Psoas muscle (tissue), 8 donors: ENCODE measurements around the gene CD109. TPM values are rescaled to one million over a fixed set of nuclear protein-coding genes. Genes with fewer than 3 reads are reported as not detected.

Source experiments
- ATAC-seq, 4 donors: fragments of 200-7000 bp; cut with Tn5 transposase; one replicate each; pipeline ENCODE4 v1.9.1; 2020; ENCODE audit warnings: moderate library complexity in 3 of 4, mild to moderate bottlenecking in 2 of 4
- DNase-seq, 2 donors: peaks; one replicate each; pipeline ENCODE4 v3.0.0-alpha.2; 2020
- H3K27ac ChIP-seq: fragments of 200-600 bp; one replicate; pipeline ENCODE4 v1.8.0; 2022
- H3K27me3 ChIP-seq, 3 donors: fragments of 200-600 bp in 1 of 3; one replicate each; pipeline versions ENCODE4 v1.6.1 to v1.8.0; 2013 to 2022; ENCODE audit warnings: low read length in 2 of 3, mild to moderate bottlenecking in 2 of 3, moderate library complexity in 1 of 3; ENCODE audit not compliant: insufficient read depth in 3 of 3
- H3K36me3 ChIP-seq, 2 donors: fragments of 200-600 bp in 1 of 2; one replicate each; pipeline versions ENCODE4 v1.6.1 to v1.8.0; 2013 to 2022; ENCODE audit warnings: low read depth in 1 of 2, mild to moderate bottlenecking in 1 of 2, moderate library complexity in 1 of 2; ENCODE audit not compliant: insufficient read depth in 1 of 2
- H3K4me1 ChIP-seq: fragments of 200-600 bp; one replicate; pipeline ENCODE4 v1.8.0; 2022
- H3K4me3 ChIP-seq: fragments of 200-600 bp; one replicate; pipeline ENCODE4 v1.8.0; 2022; ENCODE audit warnings: mild to moderate bottlenecking
- H3K9me3 ChIP-seq: fragments of 200-600 bp; one replicate; pipeline ENCODE4 v1.8.0; 2022
- CTCF ChIP-seq: fragments of 200-600 bp; IDR thresholded peaks from one replicate; pipeline ENCODE4 v1.8.0; 2022; ENCODE audit warnings: antibody characterized with exemption
- whole genome bisulfite sequencing, 3 donors: extraction: QIAGEN DNeasy Blood & Tissue Kit; methylation state at CpG; one replicate each; pipeline versions ENCODE4 v1.1.6 to v1.1.7; 2013; 5-methylcytosine and 5-hydroxymethylcytosine counted together
- intact Hi-C, 2 donors: fragments of 100-400 bp; cut with DNase I; formaldehyde crosslinking; loops; one replicate each; pipeline versions ENCODE4 v1.11.0 to v1.14.2; 2022
- polyA plus RNA-seq, 3 donors: library from polyadenylated mRNA; stranded (reverse); fragments of 200-250 nt; gene quantifications; one replicate each; pipeline ENCODE4 v1.2.3, GENCODE V29; 2013
- total RNA-seq, 4 donors: library from RNA; stranded (reverse); fragmentation: NEBNext Ultra II Directional in 2 of 4; extraction: Animal tissue kit (Norgen Biotek cat#: 25700) in 2 of 4; gene quantifications; one replicate each; pipeline versions ENCODE4 v1.2.1 to v1.2.4, GENCODE V29; 2021 to 2023
- donor health status: healthy with polysubstance abuse.
- donor health status: DM: no; HTN: no; CAD: no; lungs with moderate emphysema.
- donor health status: Bipolar disorder and iron deficiency.
- donor health status: healthy.
- donor health status: DM: yes; HTN: yes; CAD: no.
- donor health status: DM: no; HTN: no; CAD: no.
- donor health status: DM: no; HTN: no; CAD: no.
- donor health status: DM: yes; HTN: yes; CAD: no.

The CD109 gene
- total and polyA plus RNA-seq, 7 donors: 0.31 to 3.9 (median 1.8) TPM

- no peak for TF ChIP-seq CTCF
- Histone ChIP-seq H3K27ac (no peak overlapping the region), H3K4me1 (no peaks in the 10 kb centered on the region), H3K4me3 (no peak overlapping the region), H3K9me3 (no peaks in the 10 kb centered on the region), H3K36me3 (no peaks in the 10 kb centered on the region), H3K27me3 (peaks cover 0 to 6% (median 4%) of the 10 kb centered on the region in 3 donors)
- intact Hi-C loops: no loop called here
- no peak for ATAC-seq
- DNase-seq: no peak
- WGBS, 3 donors: 26 to 37% (median 30%) methylated on average over 1 of the region's 1 CpG
These were observed 7.7 kb upstream of the CD109 start for GRCh38 chr6:73688351-73688750.

GRCh38 chr6:73690056-73690455 lies 5.9 kb upstream of the CD109 start:
- 88 to 92% (median 88%) methylated on average over 5 of the region's 5 CpGs for WGBS, 3 donors
- peaks cover 0 to 10% (median 5%) of the 10 kb centered on the region in 3 donors for H3K27me3 ChIP-seq
- TF ChIP-seq CTCF: no peak

GRCh38 chr6:73691512-73691911 lies 4.5 kb upstream of the CD109 start:
- ATAC-seq (no peak), DNase-seq (no peak)
- Histone ChIP-seq H3K27me3 (peaks cover 0 to 17% (median 5%) of the 10 kb centered on the region in 3 donors), H3K4me3 (no peak overlapping the region), H3K36me3 (no peaks in the 10 kb centered on the region), H3K4me1 (no peaks in the 10 kb centered on the region), H3K27ac (no peak overlapping the region), H3K9me3 (no peaks in the 10 kb centered on the region)
- TF ChIP-seq CTCF: no peak
- intact Hi-C loops: no loop called here

More at GRCh38 chr6:73690056-73690455, 5.9 kb upstream of the CD109 start:
- Histone ChIP-seq H3K36me3 (no peaks in the 10 kb centered on the region), H3K4me3 (no peak overlapping the region), H3K9me3 (no peaks in the 10 kb centered on the region), H3K27ac (no peak overlapping the region), H3K4me1 (no peaks in the 10 kb centered on the region)
- intact Hi-C loops: no loop called here
- ATAC-seq: no peak
- no peak for DNase-seq

GRCh38 chr6:73694711-73695411 lies 1.1 kb upstream of the CD109 start:
- peak overlapping the region; percentile 74 for H3K4me3 ChIP-seq
- ATAC-seq: no peak
- 44 to 56% (median 49%) methylated on average over 5 of the region's 5 CpGs for WGBS, 3 donors

More at GRCh38 chr6:73694711-73695411, 1.1 kb upstream of the CD109 start:
- no peaks in the 10 kb centered on the region for H3K9me3 ChIP-seq
- DNase-seq: no peak
- no peak for TF ChIP-seq CTCF
- no peaks in the 10 kb centered on the region for H3K36me3 ChIP-seq
- intact Hi-C loops: no loop called here
- H3K27ac ChIP-seq: no peak overlapping the region
- H3K27me3 ChIP-seq: peaks cover 0 to 25% (median 5%) of the 10 kb centered on the region in 3 donors
- H3K4me1 ChIP-seq: no peaks in the 10 kb centered on the region
